Psoas muscle (tissue), 8 donors: ENCODE results near the gene BCL6. TPM values are rescaled to one million over a fixed set of nuclear protein-coding genes. Genes with fewer than 3 reads are reported as not detected.

Source experiments
- ATAC-seq, 4 donors: fragments of 200-7000 bp; cut with Tn5 transposase; one replicate each; pipeline ENCODE4 v1.9.1; 2020; ENCODE audit warnings: moderate library complexity in 3 of 4, mild to moderate bottlenecking in 2 of 4
- DNase-seq, 2 donors: peaks; one replicate each; pipeline ENCODE4 v3.0.0-alpha.2; 2020
- H3K27ac ChIP-seq: fragments of 200-600 bp; one replicate; pipeline ENCODE4 v1.8.0; 2022
- H3K27me3 ChIP-seq, 3 donors: fragments of 200-600 bp in 1 of 3; one replicate each; pipeline versions ENCODE4 v1.6.1 to v1.8.0; 2013 to 2022; ENCODE audit warnings: low read length in 2 of 3, mild to moderate bottlenecking in 2 of 3, moderate library complexity in 1 of 3; ENCODE audit not compliant: insufficient read depth in 3 of 3
- H3K36me3 ChIP-seq, 2 donors: fragments of 200-600 bp in 1 of 2; one replicate each; pipeline versions ENCODE4 v1.6.1 to v1.8.0; 2013 to 2022; ENCODE audit warnings: low read depth in 1 of 2, mild to moderate bottlenecking in 1 of 2, moderate library complexity in 1 of 2; ENCODE audit not compliant: insufficient read depth in 1 of 2
- H3K4me1 ChIP-seq: fragments of 200-600 bp; one replicate; pipeline ENCODE4 v1.8.0; 2022
- H3K4me3 ChIP-seq: fragments of 200-600 bp; one replicate; pipeline ENCODE4 v1.8.0; 2022; ENCODE audit warnings: mild to moderate bottlenecking
- H3K9me3 ChIP-seq: fragments of 200-600 bp; one replicate; pipeline ENCODE4 v1.8.0; 2022
- WGBS, 3 donors: extraction: QIAGEN DNeasy Blood & Tissue Kit; methylation state at CpG; one replicate each; pipeline versions ENCODE4 v1.1.6 to v1.1.7; 2013; 5-methylcytosine and 5-hydroxymethylcytosine counted together
- intact Hi-C, 2 donors: fragments of 100-400 bp; cut with DNase I; formaldehyde crosslinking; loops; one replicate each; pipeline versions ENCODE4 v1.11.0 to v1.14.2; 2022
- polyA plus RNA-seq, 3 donors: library from polyadenylated mRNA; stranded (reverse); fragments of 200-250 nt; gene quantifications; one replicate each; pipeline ENCODE4 v1.2.3, GENCODE V29; 2013
- total RNA-seq, 4 donors: library from RNA; stranded (reverse); fragmentation: NEBNext Ultra II Directional in 2 of 4; extraction: Animal tissue kit (Norgen Biotek cat#: 25700) in 2 of 4; gene quantifications; one replicate each; pipeline versions ENCODE4 v1.2.1 to v1.2.4, GENCODE V29; 2021 to 2023
- TF ChIP-seq, protein P1 (sequence below): fragments of 200-600 bp; IDR thresholded peaks from one replicate; pipeline ENCODE4 v1.8.0; 2022; ENCODE audit warnings: antibody characterized with exemption
- donor health status: healthy with polysubstance abuse.
- donor health status: DM: no; HTN: no; CAD: no; lungs with moderate emphysema.
- donor health status: Bipolar disorder and iron deficiency.
- donor health status: healthy.
- donor health status: DM: yes; HTN: yes; CAD: no.
- donor health status: DM: no; HTN: no; CAD: no.
- donor health status: DM: no; HTN: no; CAD: no.
- donor health status: DM: yes; HTN: yes; CAD: no.

BCL6 gene
- total and polyA plus RNA-seq, 7 donors = 43.2 to 524 (median 265) TPM

- H3K9me3 ChIP-seq = no peaks in the 10 kb centered on the region
- DNase-seq (peak; percentile 67 to 92), ATAC-seq (peak; percentile 77 to 79 (median 78))
- no peaks in the 10 kb centered on the region for H3K27me3 ChIP-seq
- H3K4me3 ChIP-seq = no peak overlapping the region
- intact Hi-C loops = no loop called here
- 25 to 28% (median 25%) methylated on average over 6 of the region's 6 CpGs for WGBS, 3 donors
- peak overlapping the region; percentile 62 for H3K27ac ChIP-seq
- TF ChIP-seq, protein P1, sequence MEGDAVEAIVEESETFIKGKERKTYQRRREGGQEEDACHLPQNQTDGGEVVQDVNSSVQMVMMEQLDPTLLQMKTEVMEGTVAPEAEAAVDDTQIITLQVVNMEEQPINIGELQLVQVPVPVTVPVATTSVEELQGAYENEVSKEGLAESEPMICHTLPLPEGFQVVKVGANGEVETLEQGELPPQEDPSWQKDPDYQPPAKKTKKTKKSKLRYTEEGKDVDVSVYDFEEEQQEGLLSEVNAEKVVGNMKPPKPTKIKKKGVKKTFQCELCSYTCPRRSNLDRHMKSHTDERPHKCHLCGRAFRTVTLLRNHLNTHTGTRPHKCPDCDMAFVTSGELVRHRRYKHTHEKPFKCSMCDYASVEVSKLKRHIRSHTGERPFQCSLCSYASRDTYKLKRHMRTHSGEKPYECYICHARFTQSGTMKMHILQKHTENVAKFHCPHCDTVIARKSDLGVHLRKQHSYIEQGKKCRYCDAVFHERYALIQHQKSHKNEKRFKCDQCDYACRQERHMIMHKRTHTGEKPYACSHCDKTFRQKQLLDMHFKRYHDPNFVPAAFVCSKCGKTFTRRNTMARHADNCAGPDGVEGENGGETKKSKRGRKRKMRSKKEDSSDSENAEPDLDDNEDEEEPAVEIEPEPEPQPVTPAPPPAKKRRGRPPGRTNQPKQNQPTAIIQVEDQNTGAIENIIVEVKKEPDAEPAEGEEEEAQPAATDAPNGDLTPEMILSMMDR = no peak
- H3K4me1 ChIP-seq = peaks cover 28% of the 10 kb centered on the region
- H3K36me3 ChIP-seq = peaks cover 1 to 40% of the 10 kb centered on the region in 2 donors
These were observed 25.5 kb downstream of the BCL6 start for GRCh38 chr3:187719628-187720336.

GRCh38 chr3:187718802-187719201, 26.5 kb downstream of the BCL6 start:
- Histone ChIP-seq H3K9me3 (no peaks in the 10 kb centered on the region), H3K4me1 (peaks cover 37% of the 10 kb centered on the region), H3K27me3 (no peaks in the 10 kb centered on the region), H3K36me3 (peaks cover 0 to 31% of the 10 kb centered on the region in 2 donors), H3K27ac (no peak overlapping the region), H3K4me3 (no peak overlapping the region)
- DNase-seq (no peak), ATAC-seq (peak in 1 of 4 donors; percentile 3)
- TF ChIP-seq, protein P1 = no peak
- 92 to 94% (median 92%) methylated on average over 5 of the region's 5 CpGs for WGBS, 3 donors
- intact Hi-C loops = no loop called here

GRCh38 chr3:187717572-187717971, 27.7 kb downstream of the BCL6 start:
- H3K27ac ChIP-seq = no peak overlapping the region
- no peak for DNase-seq

DNA sequence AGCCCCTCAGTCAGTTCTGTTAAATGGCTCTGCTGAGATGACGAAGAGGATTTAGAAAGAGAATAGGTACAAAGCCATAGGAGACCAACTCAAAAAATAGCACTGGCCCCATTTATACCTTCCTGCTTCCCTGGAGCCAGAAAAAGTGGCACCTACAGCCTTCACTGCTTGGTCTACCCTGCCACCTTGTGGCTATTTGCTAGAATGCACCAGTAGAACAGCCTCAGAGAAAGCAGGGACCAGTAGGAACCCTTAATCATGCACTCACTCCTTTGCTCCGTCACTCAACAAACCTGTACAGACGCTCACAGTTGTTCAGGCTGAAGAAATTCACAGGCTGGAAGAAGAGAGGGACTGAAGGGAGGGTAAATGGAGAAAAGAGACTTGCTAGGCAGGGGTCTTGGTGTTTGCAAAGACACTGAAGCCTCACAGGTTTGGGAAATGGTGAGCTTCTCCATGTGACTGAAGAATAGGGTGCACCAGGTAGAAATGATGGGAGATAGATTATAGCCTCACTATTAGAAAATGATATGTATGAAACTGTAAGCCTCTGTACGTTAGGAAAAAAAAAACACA, 30.8 kb downstream of the BCL6 start:
- peak; percentile 79 to 86 (median 80) for ATAC-seq
- intact Hi-C loops = loop anchor here (1.0 to 2.0 kb wide), 4 partner anchors 34 to 396 kb away; no protein-coding TSS in a partner anchor
- no peaks in the 10 kb centered on the region for H3K27me3 ChIP-seq
- no peaks in the 10 kb centered on the region for H3K36me3 ChIP-seq
- peaks cover 17% of the 10 kb centered on the region for H3K4me1 ChIP-seq
- H3K9me3 ChIP-seq = no peaks in the 10 kb centered on the region
- TF ChIP-seq, protein P1 = peak; percentile 98
- WGBS, 3 donors = 16 to 19% (median 16%) methylated on average over 4 of the region's 4 CpGs
- no peak overlapping the region for H3K27ac ChIP-seq
- no peak for DNase-seq
- no peak overlapping the region for H3K4me3 ChIP-seq

More at GRCh38 chr3:187717572-187717971, 27.7 kb downstream of the BCL6 start:
- TF ChIP-seq, protein P1 = no peak
- H3K4me3 ChIP-seq = no peak overlapping the region
- H3K36me3 ChIP-seq = peaks cover 0 to 18% of the 10 kb centered on the region in 2 donors
- ATAC-seq = peak in 2 of 4 donors; percentile 12 to 39
- no peaks in the 10 kb centered on the region for H3K9me3 ChIP-seq
- intact Hi-C loops = no loop called here
- H3K4me1 ChIP-seq = peaks cover 35% of the 10 kb centered on the region
- WGBS, 3 donors = 16 to 54% (median 29%) methylated on average over 1 of the region's 1 CpG
- no peaks in the 10 kb centered on the region for H3K27me3 ChIP-seq
